CD8-positive, alpha-beta memory T cell (primary cell): ENCODE results near the gene LCN15. TPM values are rescaled to one million over a fixed set of nuclear protein-coding genes. Genes with fewer than 3 reads are reported as not detected.

ENCODE experiments used
- CTCF ChIA-PET: fragments of 350-600 bp; sonication (Branson Sonifier 250); formaldehyde crosslinking; loops from one replicate; lab custom pipeline; 2021; ENCODE audit warnings: antibody characterized with exemption; lab: Charles Lee
- POLR2A ChIA-PET: fragments of 350-600 bp; sonication (Branson Sonifier 250); formaldehyde crosslinking; loops from one replicate; lab custom pipeline; 2021; ENCODE audit warnings: antibody characterized with exemption; lab: Charles Lee
- DNase-seq, 5 donors: peaks; one replicate each; pipeline versions ENCODE4 v3.0.0 to v3.0.0-alpha.2; 2020 to 2022; ENCODE audit warnings: mixed read lengths in 1 of 5
- H3K27ac ChIP-seq: one replicate; pipeline ENCODE4 v1.7.0; 2013; ENCODE audit warnings: low read depth, mild to moderate bottlenecking, low read length, moderate library complexity
- H3K27me3 ChIP-seq: 2 replicates; pipeline ENCODE4 v1.7.0; 2013; ENCODE audit warnings: low read length, mild to moderate bottlenecking; ENCODE audit not compliant: insufficient read depth, poor library complexity, severe bottlenecking
- H3K36me3 ChIP-seq: 2 replicates; pipeline ENCODE4 v1.7.0; 2013; ENCODE audit warnings: mild to moderate bottlenecking, low read length, moderate library complexity; ENCODE audit not compliant: insufficient read depth
- H3K4me1 ChIP-seq: 2 replicates; pipeline ENCODE4 v1.7.0; 2013; ENCODE audit warnings: mild to moderate bottlenecking, low read length, moderate library complexity; ENCODE audit not compliant: insufficient read depth
- H3K4me3 ChIP-seq: 2 replicates; pipeline ENCODE4 v1.7.0; 2013; ENCODE audit warnings: mild to moderate bottlenecking, low read length
- H3K9me3 ChIP-seq: 2 replicates; pipeline ENCODE4 v1.7.0; 2013; ENCODE audit warnings: mild to moderate bottlenecking, low read length
- H3K27ac Mint-ChIP-seq, 8 donors: one replicate each; pipeline ENCODE4 v1.8.0; 2020 to 2021; ENCODE audit warnings: mixed read lengths in 8 of 8, mild to moderate bottlenecking in 6 of 8, inconsistent platforms in 3 of 8, moderate library complexity in 3 of 8
- H3K27me3 Mint-ChIP-seq, 2 donors: one replicate each; pipeline ENCODE4 v1.8.0; 2020 to 2021; ENCODE audit warnings: mixed read lengths in 2 of 2, mild to moderate bottlenecking in 1 of 2, moderate library complexity in 1 of 2
- H3K36me3 Mint-ChIP-seq, 3 donors: one replicate each; pipeline ENCODE4 v1.8.0; 2020 to 2021; ENCODE audit warnings: mixed read lengths in 3 of 3, inconsistent platforms in 1 of 3, mild to moderate bottlenecking in 1 of 3
- H3K4me1 Mint-ChIP-seq, 3 donors: one replicate each; pipeline ENCODE4 v1.8.0; 2020 to 2021; ENCODE audit warnings: mixed read lengths in 3 of 3, inconsistent platforms in 1 of 3, mild to moderate bottlenecking in 1 of 3
- H3K4me3 Mint-ChIP-seq, 7 donors: one replicate each; pipeline ENCODE4 v1.8.0; 2020 to 2021; ENCODE audit warnings: mixed read lengths in 7 of 7, mild to moderate bottlenecking in 6 of 7, moderate library complexity in 4 of 7, inconsistent platforms in 2 of 7
- H3K9me3 Mint-ChIP-seq, 5 donors: one replicate each; pipeline ENCODE4 v1.8.0; 2020 to 2022; ENCODE audit warnings: mixed read lengths in 5 of 5, mild to moderate bottlenecking in 3 of 5, moderate library complexity in 2 of 5, inconsistent platforms in 1 of 5
- polyA plus RNA-seq: library from polyadenylated mRNA; unstranded; fragments of 300-500 nt; fragmentation: Illumina TruSeq; gene quantifications from one replicate; pipeline ENCODE4 v1.2.3, GENCODE V29; 2021
- total RNA-seq, 2 experiments: library from RNA; stranded (reverse); gene quantifications; one replicate each; pipeline ENCODE4 v1.2.3, GENCODE V29; 2021

LCN15 gene
- total and polyA plus RNA-seq, 3 experiments from 2014 or later = not detected

DNA sequence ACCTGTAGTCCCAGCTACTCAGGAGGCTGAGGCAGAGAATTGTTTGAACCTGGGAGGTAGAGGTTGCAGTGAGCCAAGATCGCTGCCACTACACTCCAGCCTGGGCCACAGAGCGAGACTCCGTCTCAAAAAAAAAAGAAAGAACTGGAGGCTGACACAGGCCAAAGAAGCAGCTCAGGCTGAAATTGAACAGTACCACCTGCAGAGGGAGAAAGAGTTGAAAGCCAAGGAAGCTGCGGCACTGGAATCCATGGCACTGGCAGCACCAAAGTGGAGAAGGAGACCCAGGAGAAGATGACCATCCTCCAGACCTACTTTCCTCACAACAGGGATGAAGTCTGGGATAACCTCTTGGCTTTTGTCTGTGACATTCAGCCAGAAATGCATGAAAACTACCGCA, 15.5 kb upstream of the LCN15 start:
- Mint-ChIP-seq H3K9me3 (no peaks in the 10 kb centered on the region), H3K27ac (no peak overlapping the region), H3K36me3 (peaks cover 0 to 1% (median 0%) of the 10 kb centered on the region in 3 donors), H3K27me3 (peaks cover 16 to 22% of the 10 kb centered on the region in 2 donors), H3K4me1 (peaks cover 0 to 3% (median 0%) of the 10 kb centered on the region in 3 donors), H3K4me3 (no peak overlapping the region)
- no peaks in the 10 kb centered on the region for H3K27me3 ChIP-seq
- no peak overlapping the region for H3K4me3 ChIP-seq
- no peaks in the 10 kb centered on the region for H3K36me3 ChIP-seq
- no peaks in the 10 kb centered on the region for H3K4me1 ChIP-seq
- DNase-seq = no peak
- CTCF ChIA-PET = interaction anchor here (3.4 to 4.1 kb wide), 2 partner anchors 8 to 256 kb away, joined by 16 to 19 read pairs; no protein-coding TSS in a partner anchor
- no peaks in the 10 kb centered on the region for H3K9me3 ChIP-seq
- POLR2A ChIA-PET = no interaction called here
- no peak overlapping the region for H3K27ac ChIP-seq

- Histone ChIP-seq H3K4me1 (no peaks in the 10 kb centered on the region), H3K27ac (no peak overlapping the region), H3K9me3 (peaks cover 5% of the 10 kb centered on the region), H3K36me3 (no peaks in the 10 kb centered on the region), H3K4me3 (no peak overlapping the region), H3K27me3 (no peaks in the 10 kb centered on the region)
- Mint-ChIP-seq H3K36me3 (peaks cover 0 to 5% (median 1%) of the 10 kb centered on the region in 3 donors), H3K27ac (peak overlapping the region in 1 of 8 donors; percentile 65), H3K4me1 (no peaks in the 10 kb centered on the region), H3K9me3 (peaks cover 0 to 10% (median 6%) of the 10 kb centered on the region in 5 donors), H3K27me3 (peaks cover 13 to 22% of the 10 kb centered on the region in 2 donors), H3K4me3 (no peak overlapping the region)
- DNase-seq = no peak
- ChIA-PET POLR2A (no interaction called here), CTCF (interaction anchor here (0.6 to 4.1 kb wide), 10 partner anchors 9 to 773 kb away, joined by 3 to 19 read pairs (median 4); partner anchors contain the start of gene NPDC1)
These were observed 13.0 kb upstream of the LCN15 start for GRCh38 chr9:136777359-136777758.

GRCh38 chr9:136776947-136777346, 12.6 kb upstream of the LCN15 start:
- POLR2A ChIA-PET = no interaction called here

DNA sequence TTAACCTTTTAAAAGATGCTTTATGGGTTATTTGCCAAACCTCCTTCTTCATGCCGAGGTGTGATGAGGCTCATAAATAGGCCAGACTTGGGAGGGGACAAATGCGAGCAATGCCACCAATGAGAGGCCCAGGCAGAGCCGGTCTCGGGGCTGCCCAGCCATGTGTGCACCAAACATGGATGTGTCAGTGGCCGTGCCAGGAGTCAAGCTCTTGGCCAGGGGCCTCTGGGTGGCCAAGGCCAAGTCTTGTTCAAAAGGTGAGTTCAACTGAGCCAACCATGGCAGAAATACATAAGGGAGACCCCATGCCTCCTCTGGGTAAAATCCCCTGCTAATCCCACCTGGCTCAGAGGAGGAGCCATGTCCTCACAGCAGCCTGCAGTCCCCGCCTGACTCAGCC, 10.9 kb upstream of the LCN15 start:
- H3K36me3 ChIP-seq = no peaks in the 10 kb centered on the region
- Mint-ChIP-seq H3K4me1 (no peaks in the 10 kb centered on the region), H3K27me3 (peaks cover 15 to 22% of the 10 kb centered on the region in 2 donors), H3K27ac (no peak overlapping the region), H3K9me3 (peaks cover 0 to 10% (median 6%) of the 10 kb centered on the region in 5 donors), H3K36me3 (peaks cover 0 to 5% (median 1%) of the 10 kb centered on the region in 3 donors), H3K4me3 (no peak overlapping the region)
- CTCF ChIA-PET = interaction anchor here (1.0 kb wide), 1 partner anchor 17 kb away, joined by 3 read pairs; the partner anchor contains the start of gene LCN8
- no peak overlapping the region for H3K27ac ChIP-seq
- POLR2A ChIA-PET = no interaction called here
- no peaks in the 10 kb centered on the region for H3K4me1 ChIP-seq
- H3K9me3 ChIP-seq = peaks cover 5% of the 10 kb centered on the region
- no peak for DNase-seq
- no peak overlapping the region for H3K4me3 ChIP-seq
- no peaks in the 10 kb centered on the region for H3K27me3 ChIP-seq

More at GRCh38 chr9:136776947-136777346, 12.6 kb upstream of the LCN15 start:
- H3K4me3 ChIP-seq = no peak overlapping the region
- Mint-ChIP-seq H3K36me3 (peaks cover 0 to 5% (median 1%) of the 10 kb centered on the region in 3 donors), H3K9me3 (peaks cover 0 to 10% (median 6%) of the 10 kb centered on the region in 5 donors), H3K27me3 (peaks cover 15 to 22% of the 10 kb centered on the region in 2 donors), H3K4me1 (no peaks in the 10 kb centered on the region), H3K27ac (no peak overlapping the region), H3K4me3 (no peak overlapping the region)
- no peaks in the 10 kb centered on the region for H3K4me1 ChIP-seq
- H3K27me3 ChIP-seq = no peaks in the 10 kb centered on the region
- H3K36me3 ChIP-seq = no peaks in the 10 kb centered on the region
- peaks cover 5% of the 10 kb centered on the region for H3K9me3 ChIP-seq
- DNase-seq = no peak
- H3K27ac ChIP-seq = no peak overlapping the region
- CTCF ChIA-PET = interaction anchor here (0.6 to 4.1 kb wide), 9 partner anchors 9 to 774 kb away, joined by 3 to 19 read pairs (median 4); partner anchors contain the start of gene NPDC1

DNA sequence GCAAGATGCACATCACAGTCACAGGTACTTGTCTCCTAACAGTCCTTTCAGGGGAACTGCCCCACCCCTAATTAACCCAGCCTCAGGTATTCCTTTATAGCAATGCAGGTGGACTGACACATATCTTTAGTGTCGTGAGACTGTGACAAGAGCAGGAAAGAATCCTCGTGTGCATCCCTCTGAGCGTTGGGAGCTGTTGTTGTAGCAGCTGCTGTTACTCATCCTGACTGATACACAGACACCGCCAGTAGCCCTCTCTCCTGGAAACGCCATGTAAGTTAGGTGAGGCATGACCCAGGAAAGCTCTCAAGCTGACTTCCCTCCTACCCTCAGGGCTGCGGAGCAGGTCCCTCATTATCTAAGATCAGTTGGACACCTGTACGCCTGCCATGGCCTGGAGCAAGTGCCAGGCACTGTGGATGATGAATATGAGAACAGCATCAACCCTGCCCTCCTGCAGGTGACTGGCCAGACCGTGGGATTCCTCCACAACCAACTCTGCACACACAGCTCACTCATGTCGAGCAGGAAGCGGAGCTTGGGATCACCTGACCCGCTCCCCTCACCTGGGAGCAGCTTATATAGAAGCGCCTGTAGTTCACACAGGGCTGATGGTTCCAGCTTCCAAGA, 10.2 kb upstream of the LCN15 start:
- no peaks in the 10 kb centered on the region for H3K4me1 ChIP-seq
- H3K4me3 ChIP-seq = no peak overlapping the region
- Mint-ChIP-seq H3K36me3 (peaks cover 0 to 5% (median 1%) of the 10 kb centered on the region in 3 donors), H3K27me3 (peaks cover 15 to 22% of the 10 kb centered on the region in 2 donors), H3K4me1 (peaks cover 0 to 3% (median 0%) of the 10 kb centered on the region in 3 donors), H3K27ac (no peak overlapping the region), H3K4me3 (no peak overlapping the region), H3K9me3 (peaks cover 0 to 10% (median 6%) of the 10 kb centered on the region in 5 donors)
- ChIA-PET CTCF (no interaction called here), POLR2A (no interaction called here)
- H3K9me3 ChIP-seq = peaks cover 5% of the 10 kb centered on the region
- H3K36me3 ChIP-seq = no peaks in the 10 kb centered on the region
- no peak for DNase-seq
- H3K27ac ChIP-seq = no peak overlapping the region
- no peaks in the 10 kb centered on the region for H3K27me3 ChIP-seq

- Mint-ChIP-seq H3K4me1 (peaks cover 0 to 3% (median 0%) of the 10 kb centered on the region in 3 donors), H3K36me3 (peaks cover 0 to 5% (median 0%) of the 10 kb centered on the region in 3 donors), H3K4me3 (no peak overlapping the region), H3K27ac (no peak overlapping the region), H3K9me3 (peaks cover 0 to 10% (median 6%) of the 10 kb centered on the region in 5 donors), H3K27me3 (peaks cover 11 to 15% of the 10 kb centered on the region in 2 donors)
- DNase-seq = no peak
- Histone ChIP-seq H3K27me3 (no peaks in the 10 kb centered on the region), H3K4me1 (no peaks in the 10 kb centered on the region), H3K4me3 (no peak overlapping the region), H3K9me3 (peaks cover 5% of the 10 kb centered on the region), H3K36me3 (no peaks in the 10 kb centered on the region), H3K27ac (no peak overlapping the region)
- ChIA-PET CTCF (no interaction called here), POLR2A (no interaction called here)
These were observed 9.2 kb upstream of the LCN15 start for GRCh38 chr9:136773386-136774044.

GRCh38 chr9:136771907-136772415, 7.6 kb upstream of the LCN15 start:
- Histone ChIP-seq H3K36me3 (no peaks in the 10 kb centered on the region), H3K9me3 (peaks cover 5% of the 10 kb centered on the region), H3K4me1 (no peaks in the 10 kb centered on the region), H3K27me3 (no peaks in the 10 kb centered on the region), H3K27ac (no peak overlapping the region), H3K4me3 (no peak overlapping the region)
- Mint-ChIP-seq H3K27ac (no peak overlapping the region), H3K9me3 (peaks cover 0 to 10% (median 6%) of the 10 kb centered on the region in 5 donors), H3K4me3 (no peak overlapping the region), H3K36me3 (peaks cover 0 to 5% (median 0%) of the 10 kb centered on the region in 3 donors), H3K4me1 (peaks cover 0 to 5% (median 2%) of the 10 kb centered on the region in 3 donors), H3K27me3 (peaks cover 14 to 15% of the 10 kb centered on the region in 2 donors)
- no peak for DNase-seq
- CTCF ChIA-PET = interaction anchor here (1.4 kb wide), 1 partner anchor 15 kb away, joined by 5 read pairs; no protein-coding TSS in a partner anchor
- POLR2A ChIA-PET = no interaction called here
